IPS-18c (cell line): Measurements from ENCODE around the gene TMPRSS7.

Experiments
- H3K4me3 ChIP-seq: 2 replicates; pipeline ENCODE4 v1.7.0; 2013; ENCODE audit warnings: low read depth, mild to moderate bottlenecking, low read length, moderate library complexity; ENCODE audit not compliant: insufficient read depth
- H3K9me3 ChIP-seq: one replicate; pipeline ENCODE4 v1.6.1; 2013; ENCODE audit warnings: mild to moderate bottlenecking, low read length, moderate library complexity; ENCODE audit not compliant: control insufficient read depth, insufficient read depth

Gene TMPRSS7

GRCh38 chr3:112129925-112130637 is 95.5 kb downstream of the TMPRSS7 start:
- Histone ChIP-seq H3K4me3 (no peak overlapping the region), H3K9me3 (no peaks in the 10 kb centered on the region)

DNA sequence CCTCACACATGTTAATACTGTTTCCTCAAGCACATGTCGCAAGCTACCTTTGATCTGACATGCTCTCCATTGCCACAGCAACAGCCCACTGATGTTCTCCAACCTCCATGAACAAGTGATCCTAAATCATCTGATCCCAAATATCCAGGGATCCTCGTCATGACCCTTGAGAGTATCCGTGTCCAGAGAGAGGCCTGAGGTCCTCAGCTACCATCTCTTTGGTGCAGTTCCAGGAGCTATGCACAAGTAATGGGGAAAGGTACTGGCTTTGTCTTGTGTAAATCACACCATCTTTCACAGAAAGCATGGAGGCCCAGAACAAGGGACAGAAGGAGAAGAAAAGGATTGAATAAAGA is 96.1 kb downstream of the TMPRSS7 start:
- no peaks in the 10 kb centered on the region for H3K9me3 ChIP-seq
- H3K4me3 ChIP-seq = no peak overlapping the region
